MM.1S (cell line): ENCODE data around the gene RAC3.

Source experiments
- DNase-seq: peaks from one replicate; pipeline ENCODE4 v3.0.0-alpha.2; 2015
- H2AFZ ChIP-seq: fragments of 300-600 bp; sonication (generic); 2 replicates; pipeline ENCODE4 v1.6.0; 2016; ENCODE audit warnings: antibody characterized with exemption, low read length
- H3F3A ChIP-seq: fragments of 300-600 bp; sonication (generic); 2 replicates; pipeline ENCODE4 v1.6.1; 2016; ENCODE audit warnings: mild to moderate bottlenecking, antibody characterized with exemption, low read length, moderate library complexity, mixed read lengths; ENCODE audit not compliant: insufficient read depth
- H3K27ac ChIP-seq: fragments of 300-600 bp; sonication (generic); 2 replicates; pipeline ENCODE4 v1.5.1; 2016; ENCODE audit warnings: mild to moderate bottlenecking, low read length
- H3K27me3 ChIP-seq: fragments of 300-600 bp; sonication (generic); replicated peaks from 2 replicates; pipeline ENCODE4 v1.6.0; 2016; ENCODE audit warnings: low read length; ENCODE audit not compliant: insufficient read depth
- H3K36me3 ChIP-seq: fragments of 300-600 bp; sonication (generic); replicated peaks from 2 replicates; pipeline ENCODE4 v1.6.1; 2016; ENCODE audit warnings: mild to moderate bottlenecking, low read length, mixed read lengths; ENCODE audit not compliant: insufficient read depth
- H3K4me1 ChIP-seq: fragments of 300-600 bp; sonication (generic); 2 replicates; pipeline ENCODE4 v1.6.1; 2016; ENCODE audit warnings: low read length, mixed read lengths
- H3K4me2 ChIP-seq: fragments of 300-600 bp; sonication (generic); 2 replicates; pipeline ENCODE4 v1.6.0; 2016; ENCODE audit warnings: low read depth, low read length
- H3K4me3 ChIP-seq: fragments of 300-600 bp; sonication (generic); 2 replicates; pipeline ENCODE4 v1.5.1; 2016; ENCODE audit warnings: low read length, mixed read lengths
- H3K79me2 ChIP-seq: fragments of 300-600 bp; sonication (generic); 2 replicates; pipeline ENCODE4 v1.6.1; 2016; ENCODE audit warnings: mixed run types, low read length, mixed read lengths
- H3K9ac ChIP-seq: fragments of 300-600 bp; sonication (generic); 2 replicates; pipeline ENCODE4 v1.6.1; 2016; ENCODE audit warnings: low read length, mixed read lengths
- H3K9me2 ChIP-seq: fragments of 300-600 bp; sonication (generic); replicated peaks from 2 replicates; pipeline ENCODE4 v1.6.1; 2016; ENCODE audit warnings: mild to moderate bottlenecking, low read length, mixed read lengths; ENCODE audit not compliant: insufficient read depth
- H3K9me3 ChIP-seq: fragments of 300-600 bp; sonication (generic); replicated peaks from 2 replicates; pipeline ENCODE4 v1.6.1; 2016; ENCODE audit warnings: mild to moderate bottlenecking, low read length, mixed read lengths; ENCODE audit not compliant: insufficient read depth
- H4K20me1 ChIP-seq: fragments of 300-600 bp; sonication (generic); 2 replicates; pipeline ENCODE4 v1.6.1; 2016; ENCODE audit warnings: mild to moderate bottlenecking, low read length, moderate library complexity, mixed read lengths; ENCODE audit not compliant: insufficient read depth
- CTCF ChIP-seq: fragments of 300-600 bp; sonication (generic); IDR thresholded peaks from 2 replicates; pipeline ENCODE4 v1.5.1; 2016; ENCODE audit warnings: antibody characterized with exemption, low read length, mixed read lengths
- EZH2 ChIP-seq: fragments of 300-600 bp; sonication (generic); optimal IDR thresholded peaks from 2 replicates; pipeline ENCODE3; 2017; ENCODE audit warnings: low read depth, mild to moderate bottlenecking, antibody characterized with exemption, low read length, mixed read lengths
- EZH2phosphoT487 ChIP-seq: fragments of 300-600 bp; sonication (generic); IDR thresholded peaks from 2 replicates; pipeline ENCODE4 v1.6.1; 2018; ENCODE audit warnings: antibody characterized with exemption, low read length

RAC3 gene

DNA sequence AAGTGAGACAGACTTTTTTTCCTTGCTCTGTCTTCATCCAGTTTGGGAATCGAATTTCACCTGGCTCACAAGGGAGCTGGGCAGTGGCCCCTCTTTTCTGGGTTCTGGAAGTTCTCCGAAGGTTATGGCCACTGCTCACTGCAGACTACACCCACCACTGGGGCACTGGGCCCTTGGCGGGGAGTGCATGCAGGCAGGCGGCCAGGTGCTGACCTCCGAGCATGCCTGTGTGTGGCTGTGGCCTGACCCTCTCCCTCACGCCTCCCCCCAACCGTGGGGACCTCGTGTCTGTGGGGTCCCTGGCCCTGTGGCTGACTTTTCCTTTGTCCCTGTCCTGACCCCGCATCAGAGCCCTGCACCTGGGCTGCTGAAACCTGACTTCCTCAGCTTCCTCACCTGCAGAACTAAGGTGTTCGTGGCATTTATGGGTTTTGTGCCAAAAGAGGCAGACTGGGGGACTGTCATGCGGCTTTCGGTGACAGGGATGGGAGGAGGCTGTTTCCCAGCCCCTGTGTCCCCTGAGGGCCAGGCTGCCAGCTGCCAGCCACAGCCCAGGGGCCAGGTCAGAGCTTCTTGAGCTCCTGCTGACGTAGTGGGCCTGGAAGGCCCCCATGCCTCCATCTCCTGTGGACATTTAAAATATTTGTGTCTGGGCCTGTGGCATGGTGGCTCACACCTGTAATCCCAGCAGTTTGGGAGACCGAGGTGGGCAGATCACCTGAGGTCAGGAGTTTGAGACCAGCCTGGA is 32.6 kb upstream of the RAC3 start:
- Histone ChIP-seq H3K9me3 (no peaks in the 10 kb centered on the region), H3F3A (no peaks in the 10 kb centered on the region), H4K20me1 (no peaks in the 10 kb centered on the region), H3K9ac (no peak overlapping the region), H3K27ac (no peak overlapping the region), H3K9me2 (no peaks in the 10 kb centered on the region), H3K4me1 (no peaks in the 10 kb centered on the region), H3K36me3 (no peaks in the 10 kb centered on the region), H3K4me3 (no peak overlapping the region), H3K79me2 (no peaks in the 10 kb centered on the region), H3K27me3 (no peaks in the 10 kb centered on the region), H3K4me2 (no peak overlapping the region), H2AFZ (no peak overlapping the region)
- no peak for DNase-seq
- TF ChIP-seq EZH2phosphoT487 (no peak), EZH2 (no peak), CTCF (no peak)

- H3K4me1 ChIP-seq = no peaks in the 10 kb centered on the region
- no peak overlapping the region for H3K4me3 ChIP-seq
- TF ChIP-seq EZH2 (no peak), CTCF (no peak), EZH2phosphoT487 (no peak)
- H2AFZ ChIP-seq = no peak overlapping the region
- H3K27me3 ChIP-seq = no peaks in the 10 kb centered on the region
- H3K36me3 ChIP-seq = no peaks in the 10 kb centered on the region
- no peak for DNase-seq
- no peaks in the 10 kb centered on the region for H3K79me2 ChIP-seq
- H3F3A ChIP-seq = no peaks in the 10 kb centered on the region
- H3K9ac ChIP-seq = no peak overlapping the region
- H3K4me2 ChIP-seq = no peak overlapping the region
- H3K9me3 ChIP-seq = no peaks in the 10 kb centered on the region
- no peaks in the 10 kb centered on the region for H4K20me1 ChIP-seq
- H3K9me2 ChIP-seq = no peaks in the 10 kb centered on the region
- no peak overlapping the region for H3K27ac ChIP-seq
Observed at GRCh38 chr17:81999587-81999975, 31.9 kb upstream of the RAC3 start.

DNA sequence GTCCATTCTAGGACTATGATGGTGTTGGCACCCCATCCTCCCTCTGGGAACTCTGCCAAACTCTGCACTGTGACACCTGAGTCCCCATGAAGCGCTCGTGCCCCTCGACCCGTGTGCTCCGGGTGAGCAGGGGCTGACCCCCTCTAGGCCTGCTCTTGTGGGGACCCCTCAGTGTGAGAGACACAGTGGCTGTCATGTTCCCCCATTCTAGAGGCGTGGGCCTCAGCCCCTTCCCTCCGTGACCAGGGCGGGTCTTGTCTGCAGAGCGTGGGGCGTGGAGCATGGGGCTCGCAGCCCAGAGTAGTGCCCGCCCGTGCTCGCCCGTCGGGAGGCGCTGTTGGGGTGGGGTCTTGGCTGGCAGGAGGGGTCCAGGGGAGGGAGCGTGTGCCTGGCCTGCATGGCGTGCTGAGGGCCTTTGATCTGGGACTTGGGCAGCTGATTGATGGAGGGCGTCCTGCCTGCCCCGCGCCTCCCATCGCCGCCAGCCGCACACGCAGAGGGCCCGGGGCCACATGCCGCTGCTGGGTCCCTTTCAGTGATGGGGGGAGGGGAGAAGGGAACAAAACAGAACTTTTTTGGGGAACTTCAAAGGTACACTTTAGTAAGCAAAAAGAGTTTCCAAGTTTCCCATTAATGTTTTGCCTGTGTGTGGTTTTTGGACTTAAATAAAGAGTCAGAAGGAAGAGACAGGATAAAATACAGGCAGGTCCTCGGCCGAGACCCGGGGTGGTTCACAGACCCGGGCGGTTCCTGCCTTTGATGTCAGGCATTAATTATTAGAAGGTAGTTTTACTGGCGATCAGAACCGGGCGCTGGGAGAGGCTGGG is 31.3 kb upstream of the RAC3 start:
- no peak overlapping the region for H3K9ac ChIP-seq
- no peaks in the 10 kb centered on the region for H4K20me1 ChIP-seq
- H3K27ac ChIP-seq = no peak overlapping the region

More for the DNA sequence above, 31.3 kb upstream of the RAC3 start:
- H3K9me2 ChIP-seq = no peaks in the 10 kb centered on the region
- no peaks in the 10 kb centered on the region for H3K4me1 ChIP-seq
- no peaks in the 10 kb centered on the region for H3K79me2 ChIP-seq
- H3K4me2 ChIP-seq = no peak overlapping the region
- no peaks in the 10 kb centered on the region for H3K36me3 ChIP-seq
- no peaks in the 10 kb centered on the region for H3F3A ChIP-seq
- DNase-seq = no peak
- H3K4me3 ChIP-seq = no peak overlapping the region
- TF ChIP-seq EZH2 (no peak), CTCF (no peak), EZH2phosphoT487 (no peak)
- H3K27me3 ChIP-seq = no peaks in the 10 kb centered on the region
- no peaks in the 10 kb centered on the region for H3K9me3 ChIP-seq
- no peak overlapping the region for H2AFZ ChIP-seq
